ENCODE results near the gene ABHD15. TPM values are rescaled to one million over a fixed set of nuclear protein-coding genes. Genes with fewer than 3 reads are reported as not detected.

The ABHD15 gene
- total RNA-seq, 4 donors from 2014 or later: 5.4 to 12.6 (median 11.1) TPM

GRCh38 chr17:29585080-29585751, 18.4 kb upstream of the ABHD15 start:
- peak overlapping the region in 1 of 2 donors; percentile 39 for H3K4me3 ChIP-seq
- TF ChIP-seq POLR2A (IDR thresholded peaks at IDR 0.05) (peak in 1 of 2 donors; percentile 35), CTCF (IDR thresholded peaks at IDR 0.05) (no peak)
- ATAC-seq: no peak
- H3K27me3 ChIP-seq: no peaks in the 10 kb centered on the region
- peak overlapping the region in 3 of 4 donors; percentile 79 to 90 (median 89) for H3K27ac ChIP-seq
- no peaks in the 10 kb centered on the region for H3K9me3 ChIP-seq
- peaks cover 0 to 35% of the 10 kb centered on the region in 2 donors for H3K36me3 ChIP-seq
- peaks cover 0 to 92% (median 40%) of the 10 kb centered on the region in 3 donors for H3K4me1 ChIP-seq
- WGBS, 2 donors (ENCODE audit: low coverage in 1 of 2): 60 to 90% methylated on average over 1 to 2 of the region's 8 CpGs

GRCh38 chr17:29584452-29585079, 17.7 kb upstream of the ABHD15 start:
- no peaks in the 10 kb centered on the region for H3K27me3 ChIP-seq
- peaks cover 0 to 90% (median 34%) of the 10 kb centered on the region in 3 donors for H3K4me1 ChIP-seq
- WGBS, 2 donors (ENCODE audit: low coverage in 1 of 2): 61% methylated on average over 2 of the region's 12 CpGs; no CpG with 5 or more reads in 1 of the 2 donors
- peak overlapping the region in 3 of 4 donors; percentile 79 to 90 (median 89) for H3K27ac ChIP-seq
- ATAC-seq: no peak
- H3K36me3 ChIP-seq: peaks cover 0 to 41% of the 10 kb centered on the region in 2 donors
- TF ChIP-seq POLR2A (IDR thresholded peaks at IDR 0.05) (no peak), EP300 (IDR thresholded peaks at IDR 0.05) (no peak), CTCF (IDR thresholded peaks at IDR 0.05) (no peak), POLR2AphosphoS5 (IDR thresholded peaks at IDR 0.05) (no peak)
- peak overlapping the region in 1 of 2 donors; percentile 39 for H3K4me3 ChIP-seq
- no peaks in the 10 kb centered on the region for H3K9me3 ChIP-seq

- Histone ChIP-seq H3K27me3 (no peaks in the 10 kb centered on the region), H3K36me3 (peaks cover 0 to 51% of the 10 kb centered on the region in 2 donors), H3K4me1 (peaks cover 0 to 88% (median 34%) of the 10 kb centered on the region in 3 donors), H3K4me3 (peak overlapping the region in 1 of 2 donors; percentile 13), H3K9me3 (no peaks in the 10 kb centered on the region), H3K27ac (peak overlapping the region in 3 of 4 donors; percentile 79 to 90 (median 89))
- TF ChIP-seq POLR2A (IDR thresholded peaks at IDR 0.05) (no peak), POLR2AphosphoS5 (IDR thresholded peaks at IDR 0.05) (no peak), EP300 (IDR thresholded peaks at IDR 0.05) (no peak)
- no peak for ATAC-seq
- WGBS, 2 donors (ENCODE audit: low coverage in 1 of 2): 85 to 92% methylated on average over 2 to 6 of the region's 16 CpGs
These were observed 16.7 kb upstream of the ABHD15 start for GRCh38 chr17:29583324-29584248.

GRCh38 chr17:29582772-29583171, 15.9 kb upstream of the ABHD15 start:
- Histone ChIP-seq H3K36me3 (peaks cover 0 to 59% of the 10 kb centered on the region in 2 donors), H3K27me3 (no peaks in the 10 kb centered on the region), H3K9me3 (no peaks in the 10 kb centered on the region), H3K4me1 (peaks cover 0 to 87% (median 28%) of the 10 kb centered on the region in 3 donors), H3K27ac (peak overlapping the region in 1 of 4 donors; percentile 89), H3K4me3 (no peak overlapping the region)
- 60% methylated on average over 1 of the region's 13 CpGs; no CpG with 5 or more reads in 1 of the 2 donors for WGBS, 2 donors (ENCODE audit: low coverage in 1 of 2)
- ATAC-seq: no peak
- no peak for TF ChIP-seq CTCF (IDR thresholded peaks at IDR 0.05)

GRCh38 chr17:29582254-29582765, 15.5 kb upstream of the ABHD15 start:
- WGBS, 2 donors (ENCODE audit: low coverage in 1 of 2): 63 to 90% methylated on average over 2 to 4 of the region's 10 CpGs
- Histone ChIP-seq H3K4me3 (no peak overlapping the region), H3K27ac (peak overlapping the region in 1 of 4 donors; percentile 89), H3K36me3 (peaks cover 0 to 64% of the 10 kb centered on the region in 2 donors), H3K4me1 (peaks cover 0 to 87% (median 26%) of the 10 kb centered on the region in 3 donors), H3K27me3 (no peaks in the 10 kb centered on the region), H3K9me3 (no peaks in the 10 kb centered on the region)
- ATAC-seq: no peak
- TF ChIP-seq CTCF (IDR thresholded peaks at IDR 0.05) (no peak), EP300 (IDR thresholded peaks at IDR 0.05) (no peak), POLR2A (IDR thresholded peaks at IDR 0.05) (no peak), POLR2AphosphoS5 (IDR thresholded peaks at IDR 0.05) (no peak)
